GM12864 (cell line): ENCODE data around the gene TPK1.
"Not testable (repeated sequence)": the region's sequence is repeated elsewhere in the genome, so short reads cannot be mapped to it uniquely, and the experiment has no call there.

Experiments
- DNase-seq: peaks from one replicate; pipeline ENCODE4 v3.0.0-alpha.2; 2011; ENCODE audit warnings: low read depth
- H3K4me3 ChIP-seq: 2 replicates; pipeline ENCODE4 v1.5.1; 2011; ENCODE audit warnings: mild to moderate bottlenecking, low read depth, low read length, control low read depth
- TF ChIP-seq, protein P1 (sequence below): IDR thresholded peaks from 2 replicates; pipeline ENCODE4 v1.5.1; 2011; ENCODE audit warnings: low read depth, mild to moderate bottlenecking, moderate library complexity, low read length, control low read depth, inconsistent platforms; ENCODE audit errors: missing control alignments

The TPK1 gene

DNA sequence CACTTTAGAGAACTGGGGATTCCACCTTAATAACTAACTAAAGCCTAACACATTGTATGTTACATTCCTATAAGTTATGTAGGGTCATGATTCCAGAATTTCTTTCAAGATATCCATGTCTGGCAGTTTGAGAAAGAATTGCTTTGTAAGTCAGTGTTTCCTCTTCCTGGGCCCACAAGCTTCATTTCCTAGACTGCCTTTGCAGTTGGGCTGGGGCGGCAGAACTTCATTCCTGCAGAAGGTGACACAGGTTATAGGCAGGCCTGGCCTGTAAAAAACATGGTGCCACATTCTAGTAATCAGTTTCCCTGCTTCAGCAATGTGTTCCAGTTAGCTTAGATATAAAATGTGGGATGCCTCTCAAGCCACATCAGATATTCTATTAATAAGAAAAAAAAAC is 248.2 kb downstream of the TPK1 start:
- no peak for DNase-seq
- TF ChIP-seq, protein P1, sequence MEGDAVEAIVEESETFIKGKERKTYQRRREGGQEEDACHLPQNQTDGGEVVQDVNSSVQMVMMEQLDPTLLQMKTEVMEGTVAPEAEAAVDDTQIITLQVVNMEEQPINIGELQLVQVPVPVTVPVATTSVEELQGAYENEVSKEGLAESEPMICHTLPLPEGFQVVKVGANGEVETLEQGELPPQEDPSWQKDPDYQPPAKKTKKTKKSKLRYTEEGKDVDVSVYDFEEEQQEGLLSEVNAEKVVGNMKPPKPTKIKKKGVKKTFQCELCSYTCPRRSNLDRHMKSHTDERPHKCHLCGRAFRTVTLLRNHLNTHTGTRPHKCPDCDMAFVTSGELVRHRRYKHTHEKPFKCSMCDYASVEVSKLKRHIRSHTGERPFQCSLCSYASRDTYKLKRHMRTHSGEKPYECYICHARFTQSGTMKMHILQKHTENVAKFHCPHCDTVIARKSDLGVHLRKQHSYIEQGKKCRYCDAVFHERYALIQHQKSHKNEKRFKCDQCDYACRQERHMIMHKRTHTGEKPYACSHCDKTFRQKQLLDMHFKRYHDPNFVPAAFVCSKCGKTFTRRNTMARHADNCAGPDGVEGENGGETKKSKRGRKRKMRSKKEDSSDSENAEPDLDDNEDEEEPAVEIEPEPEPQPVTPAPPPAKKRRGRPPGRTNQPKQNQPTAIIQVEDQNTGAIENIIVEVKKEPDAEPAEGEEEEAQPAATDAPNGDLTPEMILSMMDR: no peak
- no peak overlapping the region for H3K4me3 ChIP-seq

DNA sequence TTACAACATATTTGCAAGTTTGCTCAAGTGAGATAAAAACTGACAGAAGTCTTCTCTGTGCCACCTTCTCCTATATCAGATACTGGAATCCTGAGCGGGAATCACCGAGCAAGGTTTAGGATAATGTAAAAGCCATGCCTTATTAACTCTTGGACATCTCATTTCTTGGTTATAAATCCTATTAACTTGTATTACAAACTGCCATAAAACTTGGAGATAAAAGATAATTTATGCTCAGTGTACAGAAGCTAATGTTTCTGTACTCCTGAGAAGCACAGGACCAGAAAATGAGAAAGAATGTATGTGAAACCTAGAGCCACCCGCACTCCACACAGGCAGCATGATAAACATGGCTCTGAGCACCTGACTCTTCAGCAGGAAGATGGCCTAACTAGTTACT is 251.1 kb downstream of the TPK1 start:
- DNase-seq: no peak
- TF ChIP-seq, protein P1: no peak
- H3K4me3 ChIP-seq: no peak overlapping the region

DNA sequence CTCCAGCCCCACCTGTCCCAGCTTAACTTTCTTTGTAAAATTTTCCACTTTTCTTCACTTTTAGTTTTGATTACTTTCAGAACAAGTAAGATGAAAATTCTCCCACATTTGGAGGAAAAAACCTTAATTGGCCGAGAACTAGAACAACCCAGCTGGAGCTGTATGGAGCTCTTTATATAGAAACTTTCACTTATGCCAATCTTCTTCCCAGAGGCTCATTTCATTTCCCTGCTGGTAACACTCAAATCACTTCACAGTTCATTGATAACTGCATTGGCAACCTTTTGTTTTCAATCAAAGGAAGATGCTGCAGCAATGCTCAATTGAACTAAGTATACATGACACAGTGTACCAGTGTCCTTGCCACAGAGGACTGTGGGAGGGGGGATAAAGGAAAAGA is 256.2 kb downstream of the TPK1 start:
- no peak for DNase-seq
- H3K4me3 ChIP-seq: no peak overlapping the region
- TF ChIP-seq, protein P1: no peak

DNA sequence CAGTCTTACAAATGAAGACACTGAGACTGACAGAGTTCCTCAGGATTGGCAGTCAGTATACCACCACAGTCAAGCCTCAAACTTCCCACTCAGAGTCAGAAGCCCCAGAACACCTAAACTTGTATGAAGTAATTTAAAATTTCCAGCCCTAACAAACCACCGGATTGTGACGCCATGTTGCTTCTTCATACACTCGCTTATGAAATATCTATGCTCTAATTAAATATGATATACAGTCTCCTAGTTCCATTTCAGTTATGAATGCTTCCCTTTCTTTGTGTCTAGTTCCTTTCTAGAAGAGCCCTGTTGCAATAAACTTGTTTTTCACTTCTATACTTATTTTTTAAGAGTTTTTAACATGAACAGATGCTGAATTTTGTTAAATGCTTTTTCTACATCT is 260.4 kb downstream of the TPK1 start:
- no peak for DNase-seq
- TF ChIP-seq, protein P1: no peak
- no peak overlapping the region for H3K4me3 ChIP-seq

DNA sequence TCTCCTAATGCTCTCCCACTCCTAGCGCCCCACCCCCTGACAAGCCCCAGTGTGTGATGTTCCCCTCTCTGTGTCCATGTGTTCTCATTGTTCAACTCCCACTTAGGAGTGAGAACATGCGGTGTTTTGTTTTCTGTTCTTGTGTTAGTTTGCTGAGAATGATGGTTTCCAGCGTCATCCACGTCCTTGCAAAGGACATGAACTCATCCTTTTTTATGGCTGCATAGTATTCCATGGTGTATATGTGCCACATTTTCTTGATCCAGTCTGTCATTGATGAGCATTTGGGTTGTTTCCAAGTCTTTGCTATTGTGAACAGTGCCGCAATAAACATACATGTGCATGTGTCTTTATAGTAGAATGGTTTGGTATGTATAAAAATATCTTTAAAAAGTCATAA is 261.1 kb downstream of the TPK1 start:
- H3K4me3 ChIP-seq, DNase-seq: not testable (repeated sequence)

DNA sequence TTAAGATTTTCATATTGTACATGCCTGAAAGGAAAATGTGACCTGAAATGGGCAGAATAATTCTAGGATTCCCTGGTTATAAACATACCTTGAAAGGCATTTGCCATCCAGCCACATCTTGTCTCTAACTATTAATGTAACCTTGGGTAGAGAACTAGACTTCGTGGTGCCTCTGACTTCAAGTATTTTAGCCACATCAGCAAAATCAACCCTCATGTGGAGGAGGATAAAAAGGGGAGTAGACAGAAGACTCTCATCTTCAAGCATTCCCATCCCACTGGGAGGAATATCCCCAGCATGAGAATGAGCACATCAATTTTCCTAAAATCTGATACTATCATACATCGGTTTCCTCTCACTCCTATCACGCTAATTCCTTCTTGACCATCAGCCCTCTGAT is 267.6 kb downstream of the TPK1 start:
- no peak overlapping the region for H3K4me3 ChIP-seq
- TF ChIP-seq, protein P1: no peak
- no peak for DNase-seq

DNA sequence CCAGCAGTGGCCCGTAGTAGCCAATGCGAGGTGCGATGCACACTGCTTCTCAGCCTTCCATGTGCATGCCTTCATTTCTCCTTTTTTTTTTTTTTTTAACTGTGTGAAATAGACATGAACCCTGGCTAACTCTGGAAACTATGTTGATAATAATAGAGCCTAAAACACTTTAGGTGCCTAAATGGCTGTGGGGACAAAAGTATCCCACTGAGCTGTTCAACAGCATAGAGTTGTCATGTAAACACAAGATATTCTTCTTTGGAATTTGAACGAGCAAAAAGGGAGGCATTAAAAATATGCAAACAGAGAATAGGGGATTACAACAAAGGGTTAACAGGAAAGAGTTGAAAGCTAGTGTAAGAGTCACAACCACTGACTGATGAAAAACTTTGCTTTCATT is 270.3 kb downstream of the TPK1 start:
- DNase-seq: no peak
- TF ChIP-seq, protein P1: no peak
- no peak overlapping the region for H3K4me3 ChIP-seq

DNA sequence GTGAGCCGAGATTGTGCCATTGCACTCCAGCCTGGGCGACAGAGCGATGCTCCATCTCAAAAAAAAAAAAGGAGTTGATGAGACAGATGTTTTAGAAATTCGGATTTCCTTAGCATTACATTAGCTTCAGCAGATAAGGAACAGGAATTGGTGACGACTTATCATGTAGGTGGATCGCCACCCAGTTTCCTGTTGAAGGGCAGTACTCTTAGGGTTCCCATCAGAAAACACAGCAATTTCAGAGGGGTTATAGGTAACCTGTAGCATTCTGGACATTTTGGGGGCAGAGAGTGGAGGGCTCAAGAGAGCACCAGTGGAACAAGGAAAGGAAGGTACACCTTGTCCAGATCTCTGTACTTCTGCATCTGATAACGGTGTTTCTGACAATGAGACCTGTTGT is 286.0 kb downstream of the TPK1 start:
- no peak overlapping the region for H3K4me3 ChIP-seq
- TF ChIP-seq, protein P1: no peak
- DNase-seq: no peak
